Regular cardiac myocyte (primary cell): ENCODE measurements around the gene RIGI. TPM values are rescaled to one million over a fixed set of nuclear protein-coding genes. Genes with fewer than 3 reads are reported as not detected.

Source experiments
- total RNA-seq: library from RNA; depleted of rRNA; stranded (reverse); fragments of >200 nt; gene quantifications from 2 replicates; pipeline ENCODE4 v1.2.3, GENCODE V29; 2014

Gene RIGI
- total RNA-seq = 11.3 and 13.2 TPM in 2 replicates

GRCh38 chr9:32526041-32526706 is at the start of gene RIGI:
TSS of gene RIGI (minus strand) at chr9:32526196. CDS start at chr9:32526166, 30 bp downstream.

GRCh38 chr9:32572900-32573523 is 47.0 kb upstream of the RIGI start, which contains the start of gene NDUFB6:
TSS of gene NDUFB6 (minus strand) at chr9:32573159. CDS start at chr9:32573060, 99 bp downstream.

GRCh38 chr9:32552172-32552872 is 26.3 kb upstream of the RIGI start, which contains the start of the genes SMIM27 and TOPORS:
TSS of gene SMIM27 (plus strand) at chr9:32552327. CDS start at chr9:32552435, 108 bp downstream.
TSS of gene TOPORS (minus strand) at chr9:32552586. CDS start at chr9:32552436, 150 bp downstream.

Other genes starting within 250 kb of the RIGI start
- gene ACO1, start 141.6 kb downstream of the RIGI start, total RNA-seq = 61.7 and 107 TPM in 2 replicates
- gene SMIM27, start 26.1 kb upstream of the RIGI start, total RNA-seq = 2.5 and 7.0 TPM in 2 replicates
- gene TOPORS, start 26.4 kb upstream of the RIGI start, total RNA-seq = 35.2 and 46.2 TPM in 2 replicates
- 42.6 and 55.6 TPM in 2 replicates for gene NDUFB6, start 47.0 kb upstream of the RIGI start, total RNA-seq
- gene TAF1L, start 109.5 kb upstream of the RIGI start, total RNA-seq = not detected in 2 replicates